Left ventricle myocardium inferior (tissue), 1 donor: ENCODE measurements around the gene SIX2. TPM values are rescaled to one million over a fixed set of nuclear protein-coding genes. Genes with fewer than 3 reads are reported as not detected.

Experiments
- DNase-seq: peaks from one replicate; pipeline ENCODE4 v3.0.0-alpha.2; 2020
- H3K27ac ChIP-seq: fragments of 200-600 bp; replicated peaks from 2 replicates; pipeline ENCODE4 v1.8.0; 2021
- H3K27me3 ChIP-seq: fragments of 200-600 bp; 2 replicates; pipeline ENCODE4 v1.8.0; 2021; ENCODE audit warnings: low read depth
- H3K36me3 ChIP-seq: fragments of 200-600 bp; 2 replicates; pipeline ENCODE4 v1.8.0; 2021
- H3K4me1 ChIP-seq: fragments of 200-600 bp; 2 replicates; pipeline ENCODE4 v1.8.0; 2021
- H3K4me3 ChIP-seq: fragments of 200-600 bp; 2 replicates; pipeline ENCODE4 v1.8.0; 2021; ENCODE audit warnings: mild to moderate bottlenecking, moderate library complexity
- H3K9me3 ChIP-seq: fragments of 200-600 bp; replicated peaks from 2 replicates; pipeline ENCODE4 v1.8.0; 2021
- intact Hi-C: fragments of 100-400 bp; cut with micrococcal nuclease; formaldehyde crosslinking; loops from one replicate; pipeline ENCODE4 v1.11.0; 2022
- total RNA-seq: library from RNA; stranded (reverse); fragmentation: NEBNext Ultra II Directional; extraction: Animal tissue kit (Norgen Biotek cat#: 25700); gene quantifications from one replicate; pipeline ENCODE4 v1.2.1, GENCODE V29; 2021
- TF ChIP-seq, protein P1 (sequence below): fragments of 200-600 bp; IDR thresholded peaks from 2 replicates; pipeline ENCODE4 v1.8.0; 2021; ENCODE audit warnings: antibody characterized with exemption, mild to moderate bottlenecking, borderline replicate concordance
- donor health status: DM: no; HTN: yes; CAD: no; lungs with severe emphysema.

Gene SIX2
- total RNA-seq, 1 donor from 2014 or later, result 0.91 TPM

DNA sequence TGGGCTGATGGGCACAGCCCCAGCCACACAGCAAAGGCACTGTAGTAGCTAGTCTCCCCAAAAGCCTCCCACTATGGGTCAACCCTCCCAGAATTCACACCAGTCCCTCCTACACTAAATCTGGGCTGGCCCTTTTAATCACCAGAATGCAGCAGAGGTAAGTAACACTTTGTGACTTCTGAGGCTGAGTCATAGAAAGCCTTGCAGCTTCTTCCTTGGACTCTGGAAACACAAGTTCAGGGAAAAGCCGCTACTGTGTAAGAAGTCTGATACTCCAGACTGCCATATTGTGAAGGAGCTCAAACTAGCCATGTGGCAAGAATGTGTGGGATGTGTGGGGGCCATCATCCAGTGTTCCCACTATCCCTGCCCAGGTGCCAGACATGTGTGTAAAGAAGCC, 19.0 kb upstream of the SIX2 start:
- no peak overlapping the region for H3K4me3 ChIP-seq
- intact Hi-C loops, result no loop called here
- no peak overlapping the region for H3K27ac ChIP-seq
- DNase-seq, result no peak
- H3K9me3 ChIP-seq, result no peaks in the 10 kb centered on the region
- no peaks in the 10 kb centered on the region for H3K36me3 ChIP-seq
- H3K27me3 ChIP-seq, result peaks cover 61% of the 10 kb centered on the region
- no peaks in the 10 kb centered on the region for H3K4me1 ChIP-seq
- TF ChIP-seq, protein P1, sequence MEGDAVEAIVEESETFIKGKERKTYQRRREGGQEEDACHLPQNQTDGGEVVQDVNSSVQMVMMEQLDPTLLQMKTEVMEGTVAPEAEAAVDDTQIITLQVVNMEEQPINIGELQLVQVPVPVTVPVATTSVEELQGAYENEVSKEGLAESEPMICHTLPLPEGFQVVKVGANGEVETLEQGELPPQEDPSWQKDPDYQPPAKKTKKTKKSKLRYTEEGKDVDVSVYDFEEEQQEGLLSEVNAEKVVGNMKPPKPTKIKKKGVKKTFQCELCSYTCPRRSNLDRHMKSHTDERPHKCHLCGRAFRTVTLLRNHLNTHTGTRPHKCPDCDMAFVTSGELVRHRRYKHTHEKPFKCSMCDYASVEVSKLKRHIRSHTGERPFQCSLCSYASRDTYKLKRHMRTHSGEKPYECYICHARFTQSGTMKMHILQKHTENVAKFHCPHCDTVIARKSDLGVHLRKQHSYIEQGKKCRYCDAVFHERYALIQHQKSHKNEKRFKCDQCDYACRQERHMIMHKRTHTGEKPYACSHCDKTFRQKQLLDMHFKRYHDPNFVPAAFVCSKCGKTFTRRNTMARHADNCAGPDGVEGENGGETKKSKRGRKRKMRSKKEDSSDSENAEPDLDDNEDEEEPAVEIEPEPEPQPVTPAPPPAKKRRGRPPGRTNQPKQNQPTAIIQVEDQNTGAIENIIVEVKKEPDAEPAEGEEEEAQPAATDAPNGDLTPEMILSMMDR, result no peak

DNA sequence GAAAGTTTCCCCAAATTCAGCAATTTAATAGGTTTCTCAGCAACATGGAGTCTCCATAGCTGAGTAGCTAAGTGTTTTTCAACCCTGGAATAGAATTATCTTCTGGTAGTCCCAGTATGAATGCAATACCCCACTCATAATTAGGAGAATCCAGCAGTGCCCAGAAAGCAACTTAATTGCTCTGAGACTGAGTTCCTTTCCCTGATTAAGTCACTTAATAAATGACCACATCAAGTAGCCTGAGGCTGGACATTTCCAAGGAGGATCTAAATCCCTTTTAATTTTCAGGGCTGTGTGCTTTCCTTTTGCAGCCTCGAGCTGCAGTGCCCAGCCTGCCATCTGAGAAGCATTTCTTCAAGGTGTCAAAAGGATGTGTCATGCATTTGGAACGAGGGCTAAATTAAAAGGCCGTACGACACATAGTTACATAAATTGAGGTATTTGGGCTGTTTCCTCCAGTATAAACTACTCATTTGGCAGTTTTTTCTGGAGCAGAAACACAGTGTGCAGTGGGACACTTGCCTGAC, 17.7 kb upstream of the SIX2 start:
- no peak overlapping the region for H3K4me3 ChIP-seq
- TF ChIP-seq, protein P1, result no peak
- H3K4me1 ChIP-seq, result no peaks in the 10 kb centered on the region
- intact Hi-C loops, result no loop called here
- H3K27ac ChIP-seq, result no peak overlapping the region
- DNase-seq, result no peak
- peaks cover 73% of the 10 kb centered on the region for H3K27me3 ChIP-seq
- no peaks in the 10 kb centered on the region for H3K36me3 ChIP-seq
- no peaks in the 10 kb centered on the region for H3K9me3 ChIP-seq

DNA sequence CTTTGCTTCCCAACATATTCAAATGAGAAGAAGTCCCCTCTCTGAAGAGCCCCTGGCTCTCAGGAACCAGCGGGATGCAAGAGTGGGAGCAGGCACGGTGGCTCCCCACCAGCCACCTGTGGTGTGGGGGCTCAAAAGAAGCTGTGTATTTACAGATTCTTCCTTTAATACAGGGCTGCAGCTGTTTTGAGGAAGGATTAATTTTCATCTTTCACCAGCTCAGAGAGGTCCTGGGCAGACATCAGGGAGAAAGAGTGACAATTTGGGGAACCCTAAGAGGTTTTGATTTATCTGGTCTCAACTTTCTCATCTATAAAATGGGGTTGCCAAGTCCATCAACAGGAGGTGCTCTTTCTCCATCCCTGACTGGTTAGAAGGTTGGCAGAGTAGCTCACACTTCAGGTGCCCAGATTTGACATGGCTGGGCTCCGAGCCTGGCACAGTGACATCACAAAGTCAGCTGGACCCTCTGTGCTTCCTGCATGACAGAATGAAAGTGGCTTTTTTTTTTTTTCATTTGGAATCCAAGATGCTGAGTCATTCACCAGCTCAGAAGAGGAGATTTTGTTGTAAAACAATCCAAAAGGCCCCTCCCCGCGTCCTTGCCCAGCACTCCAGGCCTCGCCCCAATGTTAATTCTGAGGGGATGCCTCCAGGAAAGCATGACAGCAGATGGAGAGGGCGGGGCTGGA, 15.5 kb upstream of the SIX2 start:
- Histone ChIP-seq H3K27ac (no peak overlapping the region), H3K36me3 (no peaks in the 10 kb centered on the region), H3K4me1 (no peaks in the 10 kb centered on the region), H3K9me3 (no peaks in the 10 kb centered on the region), H3K4me3 (no peak overlapping the region), H3K27me3 (peaks cover 78% of the 10 kb centered on the region)
- no peak for DNase-seq
- intact Hi-C loops, result no loop called here
- TF ChIP-seq, protein P1, result no peak

DNA sequence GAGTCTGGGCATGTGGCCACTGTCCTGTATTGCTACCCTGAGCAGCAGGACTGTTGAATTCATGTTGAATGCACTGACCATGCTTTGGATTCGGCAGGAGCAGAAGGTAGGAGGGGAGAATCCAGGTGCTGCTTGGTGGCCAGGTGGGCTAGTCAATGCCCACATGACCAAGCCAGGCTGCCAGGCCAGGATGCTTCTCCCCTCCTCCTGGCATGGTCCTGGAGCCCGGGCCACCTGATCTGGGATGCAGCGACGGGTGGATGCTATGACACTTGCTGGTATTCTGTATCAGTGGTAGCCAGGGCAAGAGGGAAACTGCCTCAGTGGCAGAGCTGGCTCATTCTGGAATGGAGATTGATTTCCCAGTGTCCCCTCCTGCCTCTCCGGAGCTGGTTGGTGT, 14.8 kb upstream of the SIX2 start:
- TF ChIP-seq, protein P1, result no peak
- Histone ChIP-seq H3K27me3 (peaks cover 77% of the 10 kb centered on the region), H3K9me3 (no peaks in the 10 kb centered on the region), H3K4me3 (no peak overlapping the region), H3K36me3 (no peaks in the 10 kb centered on the region), H3K27ac (no peak overlapping the region), H3K4me1 (no peaks in the 10 kb centered on the region)
- intact Hi-C loops, result no loop called here
- no peak for DNase-seq

DNA sequence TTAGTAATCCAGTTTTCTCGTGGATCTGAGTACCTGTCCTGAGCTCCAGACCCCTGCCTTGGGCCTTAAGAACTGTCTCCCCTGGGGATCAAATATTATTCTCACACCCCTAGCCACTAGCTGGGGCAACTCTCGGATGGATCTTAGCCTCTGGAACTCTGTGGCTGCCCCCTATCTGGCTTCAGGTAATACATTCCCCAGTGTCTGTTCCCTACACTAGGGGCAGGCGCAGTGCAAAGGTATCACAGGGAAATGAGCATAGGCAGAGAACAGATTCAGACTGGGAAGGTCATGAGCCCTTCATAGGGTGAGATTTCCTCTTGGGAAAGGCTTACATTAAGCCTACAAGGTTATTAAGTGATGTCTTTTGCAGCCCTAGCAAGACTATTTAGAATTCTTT, 11.2 kb upstream of the SIX2 start:
- Histone ChIP-seq H3K4me1 (no peaks in the 10 kb centered on the region), H3K27me3 (peaks cover 85% of the 10 kb centered on the region), H3K27ac (no peak overlapping the region), H3K4me3 (no peak overlapping the region), H3K9me3 (no peaks in the 10 kb centered on the region), H3K36me3 (no peaks in the 10 kb centered on the region)
- intact Hi-C loops, result no loop called here
- TF ChIP-seq, protein P1, result no peak
- no peak for DNase-seq
